HG03095 (cell line): ENCODE data around the gene CELF2.

Source experiments
- ATAC-seq: cut with Tn5 transposase; IDR thresholded peaks from one replicate; pipeline ENCODE4 v1.9.1; 2021; ENCODE audit warnings: moderate library complexity; ENCODE audit not compliant: unreplicated experiment

The CELF2 gene

DNA sequence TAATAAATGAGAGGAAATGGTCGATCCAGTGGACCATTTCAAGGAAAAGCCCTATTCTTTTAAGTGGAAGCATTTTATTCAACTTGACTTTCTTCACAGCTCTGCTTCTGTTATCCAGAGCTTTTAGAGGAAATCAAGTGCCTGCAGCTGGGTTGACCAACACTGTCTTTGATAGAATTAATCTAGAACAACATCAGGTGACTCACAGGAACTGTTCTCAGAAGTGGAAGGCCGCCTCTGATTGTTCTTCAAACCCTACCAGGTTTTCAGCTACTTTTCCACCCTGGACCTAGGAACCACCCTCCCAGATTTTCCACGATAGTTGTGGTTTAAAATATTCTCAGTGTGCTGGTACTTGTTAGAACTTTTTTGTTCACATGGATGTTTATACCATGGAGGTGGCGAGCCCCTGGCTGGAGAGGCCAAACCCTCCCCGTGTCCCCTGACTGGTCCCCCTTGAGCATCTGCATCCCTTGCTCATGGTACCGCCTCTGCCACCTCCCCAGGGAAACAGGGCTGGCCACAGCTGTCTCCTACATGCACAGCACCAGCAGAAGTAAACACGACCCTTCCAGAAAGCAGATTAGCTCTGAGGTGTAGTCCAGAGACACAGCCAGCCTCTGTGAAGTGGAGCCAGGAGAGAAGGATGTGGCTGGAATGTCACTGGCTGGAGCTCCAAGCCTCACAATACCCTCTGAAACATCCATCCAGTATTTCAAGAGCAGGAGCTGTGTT lies 300.4 kb downstream of the CELF2 start:
- no peak for ATAC-seq

DNA sequence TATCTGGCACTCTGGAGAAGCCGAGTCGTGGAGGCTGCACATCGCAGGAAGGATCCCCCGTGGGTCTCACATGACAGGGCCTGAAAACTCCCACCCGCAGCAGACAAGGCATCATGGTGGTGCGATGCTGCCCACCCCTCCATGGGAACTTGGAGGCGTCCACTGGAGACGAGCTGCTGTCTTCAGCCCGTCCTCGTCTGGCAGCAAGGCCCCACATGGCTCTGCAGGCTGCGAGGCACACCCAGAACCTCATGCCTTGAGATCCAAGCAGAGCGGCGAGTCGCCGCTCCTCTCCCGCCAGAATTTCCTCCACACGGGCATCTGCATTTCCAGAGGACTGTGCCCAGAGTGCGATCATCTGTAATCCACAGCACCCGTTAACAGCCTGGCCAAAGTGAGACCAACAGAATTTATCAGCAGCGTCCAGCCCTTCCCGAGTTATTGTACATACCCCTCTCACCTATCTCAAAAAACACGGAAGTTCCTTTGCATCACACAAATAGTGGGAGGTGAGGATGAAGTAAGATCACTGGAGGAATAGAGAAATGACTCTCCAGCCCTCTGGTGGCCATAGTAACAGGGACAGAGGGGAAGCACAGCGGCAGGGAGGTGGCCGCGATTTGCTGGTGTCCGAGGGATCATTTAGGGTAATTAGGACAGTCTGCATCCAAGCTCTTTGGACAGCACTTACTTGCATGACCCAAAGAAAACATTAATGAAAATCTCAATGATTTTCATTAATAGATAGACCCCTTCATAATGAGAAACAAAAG lies 301.3 kb downstream of the CELF2 start:
- ATAC-seq, result no peak

DNA sequence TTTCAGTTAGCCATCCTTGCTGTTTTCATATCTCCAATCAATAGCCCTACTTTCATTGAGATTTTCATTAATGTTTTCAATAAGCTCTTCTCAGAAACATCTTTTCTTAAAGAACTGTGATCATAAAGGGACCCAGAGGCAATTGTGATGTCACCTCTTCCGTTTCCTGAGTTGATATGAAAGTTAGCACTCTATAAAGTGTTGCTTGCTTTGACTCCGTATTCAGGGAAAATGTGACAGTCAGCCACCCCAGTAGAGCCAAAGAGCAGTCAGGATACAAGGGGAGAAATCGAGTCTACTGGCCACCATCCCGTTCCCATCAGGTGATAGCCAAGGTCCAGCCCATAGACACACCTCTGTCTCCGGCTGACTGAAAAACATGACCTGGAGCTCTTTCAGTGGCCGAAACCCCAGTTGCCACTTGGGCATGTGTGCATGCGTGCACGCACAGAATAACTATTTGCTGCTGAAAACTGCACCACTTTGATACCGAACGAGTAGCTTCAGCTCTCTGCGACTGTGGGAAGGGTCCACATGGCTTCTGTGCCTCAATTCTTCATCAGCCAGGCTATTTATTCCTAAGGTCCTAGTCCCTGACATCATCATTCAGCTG lies 302.4 kb downstream of the CELF2 start:
- ATAC-seq, result no peak

DNA sequence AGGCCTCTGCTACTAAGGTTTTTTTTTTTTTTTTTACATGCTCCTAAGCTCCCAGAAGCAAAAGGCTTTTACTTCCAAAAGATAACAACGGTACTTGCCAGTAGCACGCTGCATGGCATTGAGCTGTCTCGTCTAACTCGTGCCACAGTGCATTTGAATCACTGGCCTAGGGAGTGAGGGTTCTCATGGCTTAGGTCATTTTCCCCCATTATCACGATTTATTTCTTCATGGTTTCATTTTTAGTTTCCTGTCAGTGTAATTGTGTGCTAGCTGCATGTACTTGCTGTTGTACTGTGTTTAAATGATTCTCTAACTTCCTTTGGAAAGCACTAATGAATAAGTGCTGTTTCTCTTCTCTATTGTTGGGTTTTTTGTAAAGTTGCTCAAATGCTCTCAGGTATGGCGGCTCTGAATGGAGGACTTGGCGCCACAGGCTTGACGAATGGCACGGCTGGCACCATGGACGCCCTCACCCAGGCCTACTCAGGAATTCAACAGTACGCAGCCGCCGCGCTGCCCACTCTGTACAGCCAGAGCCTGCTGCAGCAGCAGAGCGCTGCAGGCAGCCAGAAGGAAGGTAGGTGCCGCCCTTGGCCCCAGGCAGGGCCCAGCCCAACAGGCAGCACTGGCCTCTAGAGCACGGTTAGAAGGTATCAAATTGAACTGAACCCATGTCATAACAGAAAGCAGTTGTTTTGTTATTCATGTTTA lies 303.3 kb downstream of the CELF2 start:
- no peak for ATAC-seq

DNA sequence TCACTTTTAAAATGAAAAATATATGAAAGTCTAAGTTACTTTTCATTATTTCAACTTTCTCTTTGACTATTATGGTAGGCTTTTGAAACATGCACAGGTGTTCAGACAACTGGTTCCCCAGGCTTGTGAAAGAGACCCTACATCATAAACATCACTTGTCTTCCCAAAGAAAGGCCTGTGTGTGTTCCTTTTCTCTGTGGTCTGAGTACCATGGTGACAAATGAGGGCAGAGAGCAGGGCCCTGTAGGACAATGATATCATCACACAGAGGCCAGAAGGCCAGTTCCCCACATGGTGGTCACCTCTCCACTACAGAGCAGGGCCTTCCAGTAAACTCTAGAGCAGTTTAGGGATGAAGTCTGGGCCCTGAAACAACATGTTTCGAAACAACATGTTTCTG lies 305.0 kb downstream of the CELF2 start:
- peak; percentile 66 for ATAC-seq

DNA sequence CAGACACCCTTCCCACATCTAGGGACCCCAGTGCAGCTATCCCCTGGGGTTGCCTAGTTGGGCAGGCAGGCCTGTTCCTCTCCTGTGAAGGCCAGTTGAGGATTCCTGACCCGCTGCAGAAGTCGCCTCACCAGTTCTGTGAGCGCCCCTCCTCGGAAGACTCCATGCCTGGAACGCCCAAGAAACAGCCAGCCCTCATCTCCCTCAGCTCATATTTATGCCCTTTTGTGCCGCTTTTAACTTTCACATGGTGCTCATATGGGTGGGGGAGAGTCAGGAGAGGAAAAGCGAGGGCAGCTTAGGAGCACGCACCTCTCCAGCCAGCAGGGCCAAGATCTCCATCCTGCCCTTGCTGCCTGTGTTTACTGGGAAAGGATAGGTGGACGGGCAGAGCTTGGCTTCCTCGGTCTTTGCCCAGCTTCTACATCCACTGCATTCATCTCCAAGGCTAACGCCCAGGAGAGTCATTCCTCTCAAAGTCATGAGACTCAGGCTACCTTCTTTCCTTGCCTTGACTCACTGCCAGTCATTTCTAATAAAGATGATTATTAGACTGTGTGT lies 307.2 kb downstream of the CELF2 start:
- ATAC-seq, result no peak

DNA sequence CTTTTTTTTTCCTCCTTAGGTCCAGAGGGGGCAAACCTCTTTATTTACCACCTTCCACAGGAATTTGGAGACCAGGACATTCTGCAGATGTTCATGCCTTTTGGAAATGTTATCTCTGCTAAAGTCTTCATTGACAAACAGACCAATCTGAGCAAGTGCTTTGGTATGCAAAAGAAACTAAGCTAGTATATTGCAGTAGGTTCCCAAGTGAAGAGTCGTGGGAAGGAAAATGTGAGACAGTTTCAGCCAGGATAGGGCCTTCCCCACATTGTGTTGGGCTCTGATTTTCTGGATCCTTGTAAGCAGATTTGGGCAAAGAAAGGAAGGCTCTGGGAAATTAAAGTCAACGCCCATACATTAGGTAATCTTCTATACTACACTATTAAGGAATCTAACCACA lies 308.1 kb downstream of the CELF2 start:
- ATAC-seq, result no peak

DNA sequence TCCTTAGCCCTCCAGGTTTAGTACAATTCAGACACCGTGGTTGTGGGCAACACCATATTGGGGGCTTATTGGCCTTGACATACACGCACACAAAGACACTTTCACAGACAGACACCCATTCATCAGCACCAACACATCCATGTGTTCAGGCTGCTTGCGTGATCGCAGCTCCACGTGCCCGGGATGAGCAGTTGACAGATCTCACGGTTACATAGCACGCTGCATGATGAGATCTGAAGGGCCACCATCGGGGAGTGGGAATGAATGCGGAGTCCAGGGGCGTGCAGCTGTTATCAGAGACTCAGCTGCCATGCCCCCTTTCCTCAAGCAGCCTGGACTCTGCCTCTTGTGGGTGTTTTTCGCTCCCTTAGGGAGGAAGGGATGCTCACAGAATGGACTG lies 308.6 kb downstream of the CELF2 start:
- no peak for ATAC-seq

DNA sequence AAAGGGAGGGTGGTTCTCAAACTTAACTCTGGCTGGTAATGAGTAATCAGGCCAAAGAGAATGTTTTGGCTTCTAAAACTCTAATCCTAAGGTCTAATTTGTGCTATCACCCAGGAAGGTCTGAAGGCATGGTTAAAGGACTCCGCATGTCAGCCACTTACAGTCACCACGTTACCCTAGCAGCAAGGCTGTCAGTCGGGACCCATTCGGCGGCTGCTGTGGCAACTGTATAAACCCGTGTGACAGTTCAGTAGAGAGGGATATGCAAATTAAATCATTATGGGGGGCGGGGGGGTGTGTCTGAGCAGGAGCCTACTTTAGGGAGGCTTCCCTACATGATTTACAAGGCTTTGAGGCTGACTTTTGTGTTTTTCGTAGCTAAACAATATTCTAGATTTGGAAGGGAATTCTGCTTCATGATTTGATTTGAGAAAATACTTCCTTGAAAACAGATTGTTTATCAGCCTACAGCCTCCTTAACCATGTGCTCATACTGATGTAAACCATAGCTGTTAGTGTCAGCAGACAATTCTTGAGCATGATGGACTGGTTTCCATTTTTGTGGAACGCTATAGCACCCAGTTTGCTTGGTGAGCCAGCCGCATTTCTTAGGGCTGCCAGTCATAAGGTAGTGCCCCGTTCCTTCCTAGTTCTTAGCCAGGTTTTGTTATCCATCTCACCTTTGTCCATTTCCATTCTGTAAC lies 309.4 kb downstream of the CELF2 start:
- ATAC-seq, result no peak

DNA sequence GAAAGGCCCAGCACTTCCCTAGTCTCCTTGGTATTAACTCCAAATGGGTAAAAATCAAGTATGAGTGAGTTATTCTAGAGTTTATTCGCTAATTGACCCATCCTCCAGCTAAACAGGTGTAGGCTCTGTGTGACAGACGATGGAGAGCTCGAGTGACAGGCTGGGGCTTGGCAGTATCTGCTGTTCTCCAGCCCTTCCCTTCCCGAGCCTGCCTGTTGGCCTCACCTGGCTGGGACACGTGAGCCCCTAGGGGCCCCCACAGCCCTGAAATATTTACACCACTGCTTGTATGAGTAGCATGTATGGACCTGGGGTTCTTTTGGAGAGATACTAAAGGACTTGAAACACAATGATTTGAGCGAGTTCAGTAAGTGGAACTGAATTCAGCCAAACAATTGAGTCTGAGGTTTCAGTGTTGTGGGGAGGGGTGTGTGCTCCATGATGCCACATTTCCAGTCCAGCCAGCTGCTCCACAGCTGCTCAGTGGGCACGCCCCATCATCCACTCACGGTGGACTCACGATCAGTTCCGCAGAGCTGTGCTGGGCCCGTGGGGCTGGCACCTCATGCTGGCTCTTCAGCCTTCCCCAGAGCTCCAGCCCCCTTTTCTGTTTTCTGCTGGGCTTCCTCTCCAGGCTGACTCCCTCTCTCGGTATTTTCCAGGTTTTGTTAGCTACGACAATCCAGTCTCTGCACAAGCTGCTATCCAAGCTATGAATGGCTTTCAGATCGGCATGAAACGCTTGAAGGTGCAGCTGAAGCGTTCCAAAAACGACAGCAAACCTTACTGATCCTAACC lies 310.8 kb downstream of the CELF2 start:
- ATAC-seq, result no peak

DNA sequence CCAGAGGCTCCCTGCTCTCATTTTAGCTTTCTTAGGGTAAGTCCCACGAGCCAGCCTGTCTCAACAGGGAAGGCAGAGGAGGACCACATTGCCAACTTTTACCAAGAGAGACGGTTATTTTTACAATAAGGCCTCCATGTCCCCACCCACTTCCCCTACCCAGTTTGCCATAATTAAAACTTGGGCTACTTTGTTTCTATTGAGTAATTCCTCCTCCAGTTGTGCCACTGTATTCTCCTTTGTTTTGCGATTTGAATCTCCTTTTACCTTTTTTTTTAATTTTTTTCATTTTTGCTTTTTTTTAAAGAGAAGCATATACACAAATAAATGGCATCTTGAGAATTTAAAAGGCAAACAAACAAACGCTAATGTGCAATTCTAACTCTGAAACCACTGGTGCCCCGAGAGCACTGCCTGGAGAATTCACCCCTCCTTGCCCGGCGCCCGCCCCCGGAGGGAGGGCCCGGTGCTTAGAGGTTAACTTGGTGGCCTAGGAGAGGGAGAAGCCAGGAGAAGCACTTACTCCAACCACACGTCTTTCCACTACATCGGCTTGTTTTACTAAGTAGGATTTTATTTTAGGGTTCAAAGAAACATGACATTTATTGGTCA lies 311.5 kb downstream of the CELF2 start:
- ATAC-seq, result no peak

DNA sequence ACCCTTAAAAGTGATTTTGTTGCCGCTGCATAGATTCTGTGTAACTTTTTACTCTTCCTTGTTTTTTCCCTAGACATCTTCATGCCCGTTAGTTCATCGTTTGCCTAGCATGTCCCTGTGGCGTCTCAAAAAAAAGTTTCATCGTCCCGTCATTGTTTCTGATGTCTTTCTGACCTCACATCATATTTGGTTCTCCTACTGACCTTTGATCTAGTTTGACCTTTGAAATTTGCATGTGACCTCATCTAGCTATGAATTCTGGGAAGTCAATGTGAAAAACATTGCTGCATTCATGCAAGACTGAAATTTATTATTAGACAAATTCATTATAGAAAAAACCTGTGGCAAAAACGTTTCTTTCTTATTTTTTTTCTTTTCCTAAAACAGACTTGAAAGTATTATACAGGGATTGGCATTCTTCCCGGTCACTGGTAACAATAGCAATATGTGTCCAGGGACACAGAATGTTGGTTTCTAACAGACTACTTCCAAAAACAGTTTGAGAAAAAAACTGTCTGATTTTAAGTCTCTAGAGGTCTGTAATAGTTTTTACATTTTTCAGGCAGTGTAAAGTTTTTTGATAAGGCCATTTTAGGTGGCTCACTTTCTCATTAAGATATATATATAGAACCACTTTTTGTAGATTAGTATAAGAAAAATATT lies 312.8 kb downstream of the CELF2 start:
- no peak for ATAC-seq

DNA sequence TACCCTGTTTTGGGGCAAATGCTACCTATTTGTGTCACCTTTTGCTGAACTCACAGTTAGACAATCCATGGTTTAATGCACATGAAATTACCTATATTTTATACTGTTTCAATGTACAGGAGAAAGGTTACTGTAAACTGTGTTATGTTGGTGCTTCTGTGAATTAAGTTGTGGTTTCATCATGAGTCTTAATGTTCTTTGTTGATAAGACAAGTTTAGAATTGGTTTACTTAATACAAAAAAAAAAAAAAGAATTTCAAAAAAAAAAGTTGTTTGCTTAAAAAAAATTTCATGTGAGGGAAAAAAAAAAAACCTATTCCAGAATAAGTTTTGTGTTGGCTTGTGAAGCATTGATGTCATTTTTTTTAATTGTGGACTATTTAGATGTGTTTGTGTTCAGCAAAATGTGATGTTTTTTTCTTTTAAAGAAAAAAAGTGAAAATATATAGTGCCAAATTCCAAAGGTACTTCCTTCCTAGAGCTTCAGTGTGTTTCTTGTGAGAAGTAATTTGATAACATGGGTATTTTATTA lies 313.4 kb downstream of the CELF2 start:
- ATAC-seq, result no peak

DNA sequence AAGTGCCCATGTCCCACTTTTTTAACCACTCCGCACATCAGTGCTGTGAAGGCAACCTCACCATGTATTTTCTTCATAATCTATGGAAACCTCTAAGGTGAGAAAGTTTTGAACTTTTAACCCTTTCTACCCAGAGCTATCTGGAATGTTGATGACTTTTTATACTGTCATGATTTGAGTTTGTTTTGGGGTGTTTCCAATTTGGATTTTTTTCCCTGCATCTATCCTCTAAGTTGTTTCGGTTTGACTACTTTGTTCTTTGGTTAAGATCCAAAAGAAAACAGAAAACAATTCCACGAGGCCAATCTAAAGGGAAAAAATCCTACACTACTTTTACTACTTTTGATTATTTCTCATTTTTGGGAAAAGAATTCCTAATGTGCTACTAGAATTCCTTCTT lies 314.1 kb downstream of the CELF2 start:
- no peak for ATAC-seq

DNA sequence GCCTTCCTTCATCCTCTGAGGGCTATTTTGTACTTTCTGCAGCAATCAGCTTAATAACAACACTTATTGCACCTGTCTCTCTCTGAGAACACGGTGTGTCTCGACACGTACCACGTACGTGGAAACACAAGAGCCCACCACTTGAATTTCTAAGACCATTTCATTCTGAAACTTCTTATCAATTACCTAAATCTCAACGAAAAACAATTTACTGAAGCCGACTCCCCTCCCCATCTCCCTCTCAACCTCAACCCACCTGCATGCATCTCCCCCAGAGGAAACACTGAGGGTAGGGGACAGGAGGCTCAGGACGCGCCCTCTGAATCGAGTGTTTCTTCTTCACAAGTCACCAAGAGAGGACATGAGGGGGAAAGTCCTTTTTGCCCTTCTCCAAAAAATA lies 315.2 kb downstream of the CELF2 start:
- ATAC-seq, result no peak

DNA sequence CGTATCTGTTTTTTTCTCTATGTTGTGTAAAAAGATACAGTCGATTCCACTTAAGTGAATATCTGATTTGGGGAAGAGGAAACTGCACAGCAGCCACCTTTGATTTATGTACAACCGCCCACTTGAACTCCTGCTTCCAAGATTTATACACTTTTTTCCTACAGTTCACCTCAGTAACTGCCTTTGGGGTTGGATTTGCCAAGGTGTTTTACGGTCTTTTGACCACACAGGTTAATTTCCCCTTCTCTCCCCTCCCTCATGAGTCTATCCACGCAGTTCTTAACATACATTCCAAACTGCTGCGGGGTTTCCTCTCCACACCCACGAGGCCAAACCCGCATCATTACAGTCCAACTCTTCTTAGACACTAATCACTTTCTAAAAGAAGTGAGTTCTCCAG lies 316.8 kb downstream of the CELF2 start:
- no peak for ATAC-seq

DNA sequence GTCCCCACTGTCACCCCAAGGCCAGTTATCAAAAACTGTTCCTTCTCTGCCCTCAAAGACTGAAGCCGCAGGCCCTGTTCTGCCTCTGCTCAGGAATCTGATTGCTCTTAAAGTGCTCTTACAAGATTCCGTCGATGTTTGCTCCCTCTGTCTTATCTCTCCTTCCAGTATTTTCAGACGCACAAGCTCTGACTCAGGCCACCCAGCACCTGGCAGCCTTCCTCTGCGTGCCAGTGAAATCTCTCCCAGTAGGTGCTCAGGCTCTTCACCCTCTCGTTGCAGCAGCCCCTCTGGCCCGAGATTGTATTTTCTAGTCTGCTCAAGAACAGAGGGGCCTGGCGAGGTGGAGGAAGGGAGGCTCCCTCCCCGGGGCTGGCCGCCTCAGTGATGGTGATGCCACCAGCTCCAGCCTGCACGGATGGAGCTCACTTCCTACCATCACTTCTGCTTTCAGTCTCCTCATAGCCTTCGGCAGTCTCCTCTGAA lies 317.5 kb downstream of the CELF2 start:
- no peak for ATAC-seq

DNA sequence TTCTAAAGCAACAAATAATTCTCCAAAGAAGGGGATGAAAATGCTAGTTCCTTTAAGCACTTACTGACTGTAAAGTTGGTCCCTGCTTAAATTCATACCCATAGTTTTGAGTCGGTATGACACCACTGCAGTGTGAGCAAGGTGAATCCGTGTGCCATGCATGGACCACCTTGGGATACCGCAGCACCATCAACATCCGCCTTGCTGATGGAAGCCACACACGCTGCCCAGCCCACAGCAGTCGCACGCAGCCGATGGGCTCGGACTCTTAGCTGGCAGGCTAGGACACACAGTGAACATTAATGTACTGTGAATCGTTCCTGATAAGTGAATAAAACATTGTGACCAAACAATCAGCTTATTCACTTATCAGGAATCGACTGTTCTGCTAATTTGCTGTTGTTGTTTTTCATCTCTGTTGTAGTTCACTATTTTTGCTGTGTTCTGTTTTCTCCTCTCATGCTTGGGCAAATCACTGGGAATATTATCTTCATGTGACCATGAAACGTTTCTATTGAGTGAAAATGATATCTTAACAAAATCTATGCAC lies 318.3 kb downstream of the CELF2 start:
- no peak for ATAC-seq
